Measurements from ENCODE around the gene CYB5RL.

CYB5RL gene

DNA sequence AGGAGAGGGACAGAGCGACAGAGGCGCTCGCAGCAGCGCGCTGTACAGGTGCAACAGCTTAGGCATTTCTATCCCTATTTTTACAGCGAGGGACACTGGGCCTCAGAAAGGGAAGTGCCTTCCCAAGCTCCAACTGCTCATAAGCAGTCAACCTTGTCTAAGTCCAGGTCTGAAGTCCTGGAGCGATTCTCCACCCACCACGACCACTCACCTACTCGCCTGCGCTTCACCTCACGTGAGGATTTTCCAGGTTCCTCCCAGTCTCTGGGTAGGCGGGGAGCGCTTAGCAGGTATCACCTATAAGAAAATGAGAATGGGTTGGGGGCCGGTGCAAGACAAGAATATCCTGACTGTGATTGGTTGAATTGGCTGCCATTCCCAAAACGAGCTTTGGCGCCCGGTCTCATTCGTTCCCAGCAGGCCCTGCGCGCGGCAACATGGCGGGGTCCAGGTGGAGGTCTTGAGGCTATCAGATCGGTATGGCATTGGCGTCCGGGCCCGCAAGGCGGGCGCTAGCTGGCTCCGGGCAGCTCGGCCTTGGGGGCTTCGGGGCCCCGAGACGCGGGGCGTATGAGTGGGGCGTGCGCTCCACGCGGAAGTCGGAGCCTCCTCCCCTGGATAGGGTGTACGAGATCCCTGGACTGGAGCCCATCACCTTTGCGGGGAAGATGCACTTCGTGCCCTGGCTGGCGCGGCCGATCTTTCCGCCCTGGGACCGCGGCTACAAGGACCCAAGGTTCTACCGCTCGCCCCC lies at the start of gene CYB5RL, which contains the start of gene MRPL37:
Gene CYB5RL (minus strand): TSS at position 266 of the 754 bp plus-strand sequence. CDS start 4,414 bp downstream, outside the sequence.
Gene MRPL37 (plus strand): TSS at position 403 of the 754 bp plus-strand sequence. CDS start 77 bp downstream, at position 480.
- H3K9me3 ChIP-seq (ENCODE audit: control insufficient read depth, insufficient read depth, low read depth, low read length): no peaks in the 10 kb centered on the region
- H3K27me3 ChIP-seq (ENCODE audit: control insufficient read depth, insufficient read depth, low read length): no peaks in the 10 kb centered on the region; the same call in 1 of the 2 replicates
- peak within 1 kb of the TSS; percentile 89 for H3K4me3 ChIP-seq (ENCODE audit: low read depth, low read length)
- peak within 1 kb of the TSS; percentile 94 for H3K9ac ChIP-seq (ENCODE audit: low read length)
- H3K27ac ChIP-seq (ENCODE audit: low read depth, low read length): peak within 1 kb of the TSS; percentile 76; the same call in 1 of the 2 replicates
- peaks cover 15% of the 10 kb centered on the region for H3K4me1 ChIP-seq (ENCODE audit: control insufficient read depth, insufficient read depth, low read length)
- peaks cover 28% of the 10 kb centered on the region for H3K36me3 ChIP-seq (ENCODE audit: control insufficient read depth, insufficient read depth, low read length)

GRCh38 chr1:54248966-54249365 lies 49.1 kb upstream of the CYB5RL start:
- no peak overlapping the region for H3K4me3 ChIP-seq (ENCODE audit: low read depth, low read length)
- peaks cover 50% of the 10 kb centered on the region for H3K36me3 ChIP-seq (ENCODE audit: control insufficient read depth, insufficient read depth, low read length)
- no peaks in the 10 kb centered on the region for H3K9me3 ChIP-seq (ENCODE audit: control insufficient read depth, insufficient read depth, low read depth, low read length)
- H3K9ac ChIP-seq (ENCODE audit: low read length): no peak overlapping the region
- peaks cover 6% of the 10 kb centered on the region; the same call in 1 of the 2 replicates for H3K4me1 ChIP-seq (ENCODE audit: control insufficient read depth, insufficient read depth, low read length)
- H3K27me3 ChIP-seq (ENCODE audit: control insufficient read depth, insufficient read depth, low read length): no peaks in the 10 kb centered on the region
- no peak overlapping the region; the same call in 1 of the 2 replicates for H3K27ac ChIP-seq (ENCODE audit: low read depth, low read length)

- Histone ChIP-seq H3K9me3 (ENCODE audit: control insufficient read depth, insufficient read depth, low read depth, low read length) (no peaks in the 10 kb centered on the region), H3K4me3 (ENCODE audit: low read depth, low read length) (no peak overlapping the region), H3K36me3 (ENCODE audit: control insufficient read depth, insufficient read depth, low read length) (peaks cover 60% of the 10 kb centered on the region), H3K27ac (ENCODE audit: low read depth, low read length) (no peak overlapping the region; the same call in 1 of the 2 replicates), H3K4me1 (ENCODE audit: control insufficient read depth, insufficient read depth, low read length) (peaks cover 6% of the 10 kb centered on the region; the same call in 1 of the 2 replicates), H3K9ac (ENCODE audit: low read length) (no peak overlapping the region), H3K27me3 (ENCODE audit: control insufficient read depth, insufficient read depth, low read length) (no peaks in the 10 kb centered on the region)
These were observed 48.2 kb upstream of the CYB5RL start for GRCh38 chr1:54247863-54248515.

- H3K4me1 ChIP-seq (ENCODE audit: control insufficient read depth, insufficient read depth, low read length): peaks cover 6% of the 10 kb centered on the region; the same call in 1 of the 2 replicates
- H3K27me3 ChIP-seq (ENCODE audit: control insufficient read depth, insufficient read depth, low read length): no peaks in the 10 kb centered on the region
- no peaks in the 10 kb centered on the region for H3K9me3 ChIP-seq (ENCODE audit: control insufficient read depth, insufficient read depth, low read depth, low read length)
- H3K27ac ChIP-seq (ENCODE audit: low read depth, low read length): no peak overlapping the region
- no peak overlapping the region for H3K4me3 ChIP-seq (ENCODE audit: low read depth, low read length)
- peaks cover 65% of the 10 kb centered on the region for H3K36me3 ChIP-seq (ENCODE audit: control insufficient read depth, insufficient read depth, low read length)
- H3K9ac ChIP-seq (ENCODE audit: low read length): no peak overlapping the region
These were observed 46.4 kb upstream of the CYB5RL start for GRCh38 chr1:54246116-54246721.

GRCh38 chr1:54245501-54245900 lies 45.7 kb upstream of the CYB5RL start:
- H3K9ac ChIP-seq (ENCODE audit: low read length): no peak overlapping the region
- no peaks in the 10 kb centered on the region for H3K27me3 ChIP-seq (ENCODE audit: control insufficient read depth, insufficient read depth, low read length)
- no peak overlapping the region for H3K4me3 ChIP-seq (ENCODE audit: low read depth, low read length)
- peaks cover 65% of the 10 kb centered on the region for H3K36me3 ChIP-seq (ENCODE audit: control insufficient read depth, insufficient read depth, low read length)
- H3K4me1 ChIP-seq (ENCODE audit: control insufficient read depth, insufficient read depth, low read length): peaks cover 4% of the 10 kb centered on the region; the same call in 1 of the 2 replicates
- H3K27ac ChIP-seq (ENCODE audit: low read depth, low read length): no peak overlapping the region
- H3K9me3 ChIP-seq (ENCODE audit: control insufficient read depth, insufficient read depth, low read depth, low read length): no peaks in the 10 kb centered on the region

DNA sequence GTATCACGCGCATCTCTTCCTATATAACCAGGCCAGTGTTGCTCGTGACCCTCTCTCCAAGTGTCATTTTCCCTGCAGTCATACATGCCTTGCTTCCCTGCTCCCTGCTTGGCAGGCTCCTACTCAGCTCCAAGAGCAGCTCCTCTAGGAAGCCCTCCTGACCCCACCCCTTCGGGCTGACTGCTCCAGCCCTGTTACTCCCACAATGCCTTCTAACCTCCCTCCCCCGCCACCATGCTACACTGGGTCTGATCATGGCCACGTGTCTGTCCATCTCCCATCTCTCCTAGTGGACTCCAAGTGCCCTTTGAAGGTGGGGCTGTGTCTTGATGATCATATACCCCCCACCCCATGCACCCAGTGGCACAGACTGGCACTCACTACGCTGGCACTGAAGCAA lies 44.8 kb upstream of the CYB5RL start:
- no peak overlapping the region for H3K27ac ChIP-seq (ENCODE audit: low read depth, low read length)
- no peaks in the 10 kb centered on the region for H3K27me3 ChIP-seq (ENCODE audit: control insufficient read depth, insufficient read depth, low read length)
- H3K9ac ChIP-seq (ENCODE audit: low read length): no peak overlapping the region
- H3K4me1 ChIP-seq (ENCODE audit: control insufficient read depth, insufficient read depth, low read length): no peaks in the 10 kb centered on the region
- no peaks in the 10 kb centered on the region for H3K9me3 ChIP-seq (ENCODE audit: control insufficient read depth, insufficient read depth, low read depth, low read length)
- H3K36me3 ChIP-seq (ENCODE audit: control insufficient read depth, insufficient read depth, low read length): peaks cover 68% of the 10 kb centered on the region
- H3K4me3 ChIP-seq (ENCODE audit: low read depth, low read length): no peak overlapping the region

DNA sequence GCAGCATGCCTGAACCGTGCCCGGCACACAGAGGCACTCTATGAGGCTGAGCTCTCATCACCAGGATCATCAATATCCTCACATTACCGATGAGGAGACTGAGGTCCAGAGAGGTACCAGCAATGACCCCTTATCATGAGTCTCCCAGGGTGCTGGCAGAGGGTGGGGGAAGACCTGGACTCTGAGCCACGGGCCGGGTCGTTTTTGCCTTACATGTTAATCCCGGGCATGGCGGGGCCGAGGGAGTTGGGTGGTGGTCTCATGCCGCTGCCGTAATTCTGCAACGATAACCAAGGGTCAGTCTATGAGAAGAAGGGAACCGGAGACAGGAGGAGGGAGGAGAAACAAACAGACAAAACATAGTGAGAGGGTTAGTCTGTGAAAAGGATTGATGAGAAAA lies 43.2 kb upstream of the CYB5RL start:
- Histone ChIP-seq H3K4me3 (ENCODE audit: low read depth, low read length) (no peak overlapping the region), H3K9ac (ENCODE audit: low read length) (no peak overlapping the region), H3K9me3 (ENCODE audit: control insufficient read depth, insufficient read depth, low read depth, low read length) (no peaks in the 10 kb centered on the region), H3K4me1 (ENCODE audit: control insufficient read depth, insufficient read depth, low read length) (no peaks in the 10 kb centered on the region), H3K36me3 (ENCODE audit: control insufficient read depth, insufficient read depth, low read length) (peaks cover 74% of the 10 kb centered on the region), H3K27me3 (ENCODE audit: control insufficient read depth, insufficient read depth, low read length) (no peaks in the 10 kb centered on the region), H3K27ac (ENCODE audit: low read depth, low read length) (no peak overlapping the region)

- peaks cover 82% of the 10 kb centered on the region for H3K36me3 ChIP-seq (ENCODE audit: control insufficient read depth, insufficient read depth, low read length)
- H3K4me1 ChIP-seq (ENCODE audit: control insufficient read depth, insufficient read depth, low read length): no peaks in the 10 kb centered on the region
- no peaks in the 10 kb centered on the region for H3K27me3 ChIP-seq (ENCODE audit: control insufficient read depth, insufficient read depth, low read length)
- H3K9me3 ChIP-seq (ENCODE audit: control insufficient read depth, insufficient read depth, low read depth, low read length): no peaks in the 10 kb centered on the region
- H3K27ac ChIP-seq (ENCODE audit: low read depth, low read length): no peak overlapping the region
- H3K9ac ChIP-seq (ENCODE audit: low read length): no peak overlapping the region
- H3K4me3 ChIP-seq (ENCODE audit: low read depth, low read length): no peak overlapping the region
These were observed 41.5 kb upstream of the CYB5RL start for GRCh38 chr1:54241364-54241763.

- Histone ChIP-seq H3K27ac (ENCODE audit: low read depth, low read length) (no peak overlapping the region), H3K36me3 (ENCODE audit: control insufficient read depth, insufficient read depth, low read length) (peaks cover 83% of the 10 kb centered on the region), H3K9me3 (ENCODE audit: control insufficient read depth, insufficient read depth, low read depth, low read length) (no peaks in the 10 kb centered on the region), H3K9ac (ENCODE audit: low read length) (no peak overlapping the region), H3K4me3 (ENCODE audit: low read depth, low read length) (no peak overlapping the region), H3K4me1 (ENCODE audit: control insufficient read depth, insufficient read depth, low read length) (no peaks in the 10 kb centered on the region), H3K27me3 (ENCODE audit: control insufficient read depth, insufficient read depth, low read length) (no peaks in the 10 kb centered on the region)
These were observed 41.0 kb upstream of the CYB5RL start for GRCh38 chr1:54240741-54241335.

DNA sequence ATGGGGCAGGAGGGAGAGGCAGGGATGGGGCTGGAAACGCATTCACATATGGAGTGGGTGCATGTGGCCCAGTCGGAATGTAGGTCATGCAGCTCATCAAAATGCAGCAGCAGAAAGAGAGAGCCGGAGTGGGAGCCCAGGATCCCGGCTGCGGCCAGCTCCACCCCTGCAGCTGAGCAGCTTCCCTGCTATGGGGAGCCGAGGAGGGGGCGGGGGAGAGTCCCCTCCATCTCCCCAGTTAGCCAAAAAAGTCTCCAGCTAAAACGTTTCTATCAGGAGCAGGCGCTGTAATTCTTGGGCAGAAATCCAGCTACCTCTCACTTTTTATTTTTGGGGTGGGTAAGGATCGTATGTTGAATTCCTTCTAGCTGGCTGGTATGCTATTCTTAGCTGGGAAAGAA lies 39.8 kb upstream of the CYB5RL start:
- Histone ChIP-seq H3K4me1 (ENCODE audit: control insufficient read depth, insufficient read depth, low read length) (no peaks in the 10 kb centered on the region), H3K36me3 (ENCODE audit: control insufficient read depth, insufficient read depth, low read length) (peaks cover 78% of the 10 kb centered on the region), H3K27me3 (ENCODE audit: control insufficient read depth, insufficient read depth, low read length) (no peaks in the 10 kb centered on the region), H3K4me3 (ENCODE audit: low read depth, low read length) (no peak overlapping the region), H3K9me3 (ENCODE audit: control insufficient read depth, insufficient read depth, low read depth, low read length) (no peaks in the 10 kb centered on the region), H3K9ac (ENCODE audit: low read length) (no peak overlapping the region), H3K27ac (ENCODE audit: low read depth, low read length) (no peak overlapping the region)
